NAMALWA (cell line): ENCODE data around the gene MITD1.
A peak's percentile ranks its signal among the peaks of the same experiment; 100 is the strongest.
"Not testable (repeated sequence)": the region's sequence is repeated elsewhere in the genome, so short reads cannot be mapped to it uniquely, and the experiment has no call there.

Source experiments
- DNase-seq: peaks from one replicate; pipeline ENCODE4 v3.0.0-alpha.2; 2015; ENCODE audit warnings: low spot score

The MITD1 gene

GRCh38 chr2:99180755-99181623 is at the start of gene MITD1, which contains the start of gene MRPL30:
Gene MITD1 (minus strand): TSS chr2:99181058. CDS start chr2:99180981, 77 bp downstream.
Gene MRPL30 (plus strand): TSS chr2:99181184. CDS start chr2:99186204, 5,020 bp downstream.
- DNase-seq, result peak; percentile 96

GRCh38 chr2:99217929-99218501 is 37.2 kb upstream of the MITD1 start:
- no peak for DNase-seq

GRCh38 chr2:99216096-99216495 is 35.2 kb upstream of the MITD1 start:
- no peak for DNase-seq

- no peak for DNase-seq
These were observed 24.6 kb upstream of the MITD1 start for GRCh38 chr2:99205491-99205890.

GRCh38 chr2:99201959-99202678 is 21.3 kb upstream of the MITD1 start:
- DNase-seq, result no peak

- DNase-seq, result no peak
These were observed 19.4 kb upstream of the MITD1 start for GRCh38 chr2:99200076-99200800.

- DNase-seq, result no peak
These were observed 17.4 kb upstream of the MITD1 start for GRCh38 chr2:99198103-99198841.

- not testable (repeated sequence) for DNase-seq
These were observed 11.5 kb upstream of the MITD1 start for GRCh38 chr2:99192364-99192763.

- DNase-seq, result peak; percentile 15
These were observed 9.7 kb upstream of the MITD1 start for GRCh38 chr2:99190548-99190947.

GRCh38 chr2:99188357-99188756 is 7.5 kb upstream of the MITD1 start:
- DNase-seq, result no peak

- no peak for DNase-seq
These were observed 6.2 kb upstream of the MITD1 start for GRCh38 chr2:99187011-99187410.

GRCh38 chr2:99184811-99185210 is 4.0 kb upstream of the MITD1 start:
- DNase-seq, result no peak

GRCh38 chr2:99183025-99183424 is 2.2 kb upstream of the MITD1 start:
- DNase-seq, result no peak

- DNase-seq, result peak; percentile 34
These were observed 754 bp upstream of the MITD1 start for GRCh38 chr2:99181624-99182000.

- no peak for DNase-seq
These were observed 9.3 kb downstream of the MITD1 start for GRCh38 chr2:99171377-99172140.

- DNase-seq, result no peak
These were observed 11.3 kb downstream of the MITD1 start for GRCh38 chr2:99169534-99169933.

- no peak for DNase-seq
These were observed 14.6 kb downstream of the MITD1 start for GRCh38 chr2:99166218-99166617.

- no peak for DNase-seq
These were observed 21.3 kb downstream of the MITD1 start for GRCh38 chr2:99159594-99159993.

GRCh38 chr2:99158599-99158998 is 22.3 kb downstream of the MITD1 start:
- no peak for DNase-seq

GRCh38 chr2:99156891-99157290 is 24.0 kb downstream of the MITD1 start:
- DNase-seq, result peak; percentile 46
